ENCODE results near the gene DCST1.

DCST1 gene

GRCh38 chr1:155070158-155070621 lies 36.6 kb downstream of the DCST1 start:
- DNase-seq (ENCODE audit: extremely low read depth in 1 of 2, low read depth in 1 of 2): no peak

GRCh38 chr1:155070721-155071569 lies 37.3 kb downstream of the DCST1 start:
- peak in 1 of 2 donors; percentile 61 for DNase-seq (ENCODE audit: extremely low read depth in 1 of 2, low read depth in 1 of 2)

- DNase-seq (ENCODE audit: extremely low read depth in 1 of 2, low read depth in 1 of 2): no peak
Measured at GRCh38 chr1:155071701-155072100, 38.1 kb downstream of the DCST1 start.

GRCh38 chr1:155072531-155073289 lies 39.1 kb downstream of the DCST1 start:
- no peak for DNase-seq (ENCODE audit: extremely low read depth in 1 of 2, low read depth in 1 of 2)

GRCh38 chr1:155073377-155074242 lies 40.0 kb downstream of the DCST1 start:
- no peak for DNase-seq (ENCODE audit: extremely low read depth in 1 of 2, low read depth in 1 of 2)

GRCh38 chr1:155075535-155075934 lies 41.9 kb downstream of the DCST1 start:
- no peak for DNase-seq (ENCODE audit: extremely low read depth in 1 of 2, low read depth in 1 of 2)

- DNase-seq (ENCODE audit: extremely low read depth in 1 of 2, low read depth in 1 of 2): no peak
Measured at GRCh38 chr1:155076371-155076770, 42.7 kb downstream of the DCST1 start.

GRCh38 chr1:155077346-155077745 lies 43.7 kb downstream of the DCST1 start:
- no peak for DNase-seq (ENCODE audit: extremely low read depth in 1 of 2, low read depth in 1 of 2)

GRCh38 chr1:155077758-155078445 lies 44.3 kb downstream of the DCST1 start:
- DNase-seq (ENCODE audit: extremely low read depth in 1 of 2, low read depth in 1 of 2): no peak

- peak in 1 of 2 donors; percentile 50 for DNase-seq (ENCODE audit: extremely low read depth in 1 of 2, low read depth in 1 of 2)
Measured at GRCh38 chr1:155078469-155079209, 45.0 kb downstream of the DCST1 start, which contains the start of gene EFNA3. TSS of gene EFNA3 (plus strand) at chr1:155078837. CDS start at chr1:155078942, 105 bp downstream.

GRCh38 chr1:155079210-155079486 lies 45.5 kb downstream of the DCST1 start:
- no peak for DNase-seq (ENCODE audit: extremely low read depth in 1 of 2, low read depth in 1 of 2)

GRCh38 chr1:155079487-155080311 lies 46.1 kb downstream of the DCST1 start:
- DNase-seq (ENCODE audit: extremely low read depth in 1 of 2, low read depth in 1 of 2): no peak

GRCh38 chr1:155080312-155081228 lies 46.9 kb downstream of the DCST1 start:
- DNase-seq (ENCODE audit: extremely low read depth in 1 of 2, low read depth in 1 of 2): no peak

GRCh38 chr1:155081472-155082300 lies 48.1 kb downstream of the DCST1 start:
- no peak for DNase-seq (ENCODE audit: extremely low read depth in 1 of 2, low read depth in 1 of 2)

GRCh38 chr1:155082301-155083051 lies 48.9 kb downstream of the DCST1 start:
- DNase-seq (ENCODE audit: extremely low read depth in 1 of 2, low read depth in 1 of 2): no peak

- no peak for DNase-seq (ENCODE audit: extremely low read depth in 1 of 2, low read depth in 1 of 2)
Measured at GRCh38 chr1:155083052-155083541, 49.5 kb downstream of the DCST1 start.

Measured in activated CD8-positive, alpha-beta memory T cell treated with anti-CD3 and anti-CD28 coated beads for 1 hour (primary cell).